Transverse colon (tissue), 4 donors: ENCODE data around the gene SLC35F6.

Source experiments
- CTCF ChIP-seq, 5 experiments: fragments of 200-600 bp in 3 of 5; fragments of 450-650 bp in 2 of 5; sonication (generic) in 3 of 5; IDR thresholded peaks; 1 replicate in 2 of 5; 2 replicates in 3 of 5; pipeline ENCODE4 v1.5.1; 2016 to 2017; ENCODE audit warnings: antibody characterized with exemption in 5 of 5, inconsistent platforms in 3 of 5, mild to moderate bottlenecking in 2 of 5, moderate library complexity in 1 of 5
- POLR2AphosphoS5 ChIP-seq, 3 donors: sonication (generic); formaldehyde crosslinking; IDR thresholded peaks; one replicate each; pipeline ENCODE4 v1.6.1; 2016; ENCODE audit warnings: antibody characterized with exemption in 3 of 3

DNA sequence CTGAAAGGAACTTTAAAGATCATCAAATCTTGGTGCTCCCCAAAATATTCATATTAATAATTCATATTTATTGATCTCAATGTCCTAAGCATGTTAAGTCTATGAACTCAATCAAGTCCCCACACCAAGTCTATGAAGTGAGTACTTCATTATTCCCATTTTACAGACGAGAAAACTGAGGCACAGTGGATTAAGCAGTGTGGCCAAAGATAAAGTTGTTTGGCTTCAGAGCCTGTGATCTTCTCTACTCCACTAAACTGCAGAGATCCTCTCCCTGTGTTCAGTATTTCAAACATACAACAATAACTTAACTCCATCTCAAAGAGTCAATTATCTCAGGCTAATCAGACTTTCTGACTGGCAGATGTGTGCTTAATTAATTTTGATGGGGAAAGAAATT, 41.8 kb upstream of the SLC35F6 start:
- no peak for TF ChIP-seq CTCF (IDR thresholded peaks at IDR 0.05)
- TF ChIP-seq POLR2AphosphoS5 (IDR thresholded peaks at IDR 0.05): no peak
